GM04504 (cell line): ENCODE measurements around the gene GALNT14.

Source experiments
- DNase-seq: peaks from one replicate; pipeline ENCODE4 v3.0.0-alpha.2; 2012; ENCODE audit warnings: low read depth

The GALNT14 gene

GRCh38 chr2:30888852-30889409 is 249.3 kb downstream of the GALNT14 start:
- no peak for DNase-seq

- DNase-seq, result no peak
Measured at GRCh38 chr2:30886080-30886479, 252.2 kb downstream of the GALNT14 start.

- no peak for DNase-seq
Measured at GRCh38 chr2:30883822-30884221, 254.4 kb downstream of the GALNT14 start.

GRCh38 chr2:30883184-30883583 is 255.1 kb downstream of the GALNT14 start:
- DNase-seq, result no peak

GRCh38 chr2:30880516-30880915 is 257.7 kb downstream of the GALNT14 start:
- no peak for DNase-seq

GRCh38 chr2:30877833-30878232 is 260.4 kb downstream of the GALNT14 start:
- no peak for DNase-seq

- no peak for DNase-seq
Measured at GRCh38 chr2:30872797-30873196, 265.4 kb downstream of the GALNT14 start.

- DNase-seq, result no peak
Measured at GRCh38 chr2:30871980-30872789, 266.1 kb downstream of the GALNT14 start.

- DNase-seq, result no peak
Measured at GRCh38 chr2:30871440-30871839, 266.8 kb downstream of the GALNT14 start.

- DNase-seq, result no peak
Measured at GRCh38 chr2:30869988-30870387, 268.3 kb downstream of the GALNT14 start.

- DNase-seq, result no peak
Measured at GRCh38 chr2:30867385-30867784, 270.9 kb downstream of the GALNT14 start.

GRCh38 chr2:30866974-30867373 is 271.3 kb downstream of the GALNT14 start:
- no peak for DNase-seq

GRCh38 chr2:30865892-30866681 is 272.2 kb downstream of the GALNT14 start:
- no peak for DNase-seq

- DNase-seq, result no peak
Measured at GRCh38 chr2:30865243-30865642, 273.0 kb downstream of the GALNT14 start.

- DNase-seq, result peak; percentile 42
Measured at GRCh38 chr2:30862054-30862651, 276.1 kb downstream of the GALNT14 start.

- DNase-seq, result no peak
Measured at GRCh38 chr2:30860726-30861125, 277.5 kb downstream of the GALNT14 start.
